HepG2 (cell line): ENCODE results near the gene FGF1. TPM values are rescaled to one million over a fixed set of nuclear protein-coding genes. Genes with fewer than 3 reads are reported as not detected.

Source experiments
- ATAC-seq: fragments of 200-7000 bp; cut with Tn5 transposase; 3 replicates; pipeline ENCODE4 v1.9.1; 2020; ENCODE audit warnings: mild to moderate bottlenecking, moderate library complexity
- Bru-seq: library from RNA; stranded (reverse); fragments of 400-500 nt; gene quantifications from one replicate; lab custom pipeline; 2021; lab: Mats Ljungman, UMichigan
- BruChase-seq, 2 experiments: library from RNA; stranded (reverse); fragments of 400-500 nt; gene quantifications; one replicate each; lab custom pipeline; 2021; lab: Mats Ljungman, UMichigan
- BruUV-seq: library from RNA; stranded (reverse); fragments of 400-500 nt; replicated peaks from 2 replicates; lab custom pipeline; 2021; lab: Mats Ljungman, UMichigan
- CTCF ChIA-PET: fragments of 300-600 bp; formaldehyde crosslinking; extraction: SDS; loops from one replicate; lab custom pipeline; 2021; ENCODE audit warnings: low total read pairs, inconsistent platforms, low intra/inter-chr PET ratio; lab: Yijun Ruan, JAX
- POLR2A ChIA-PET: fragments of 350-600 bp; sonication (Branson Sonifier 250); formaldehyde crosslinking; loops from one replicate; lab custom pipeline; 2020; ENCODE audit warnings: antibody characterized with exemption, inconsistent platforms; lab: Yijun Ruan, JAX
- DNase-seq: peaks from one replicate; pipeline ENCODE4 v3.0.0-alpha.2; 2015; ENCODE audit warnings: low spot score
- FAIRE-seq: peaks from 3 replicates; lab custom pipeline; 2011; peaks lifted over from hg19 to GRCh38; lab: Jason Lieb, UNC
- H2AFZ ChIP-seq: one replicate; pipeline ENCODE4 v1.6.1; 2011; ENCODE audit warnings: low read length, inconsistent platforms
- H3K27ac ChIP-seq: fragments of 300-600 bp; 3 replicates; pipeline ENCODE4 v1.8.0; 2011; ENCODE audit warnings: mixed run types, mild to moderate bottlenecking, mixed read lengths, low read length, inconsistent platforms; ENCODE audit not compliant: insufficient read depth; ENCODE audit errors: extremely low read length
- H3K27me3 ChIP-seq, 2 experiments: fragments of 200-600 bp in 1 of 2; 2 replicates in 1 of 2; 3 replicates in 1 of 2; pipeline versions ENCODE4 v1.6.0 to v1.8.0; 2011; ENCODE audit warnings: low read length in 2 of 2, mild to moderate bottlenecking in 2 of 2, moderate library complexity in 2 of 2, inconsistent platforms in 1 of 2; ENCODE audit not compliant: insufficient read depth in 2 of 2, control insufficient read depth in 1 of 2
- H3K36me3 ChIP-seq, 2 experiments: fragments of 200-600 bp in 1 of 2; replicated peaks in 1 of 2; 2 replicates in 1 of 2; 3 replicates in 1 of 2; pipeline versions ENCODE4 v1.5.1 to v1.8.0; 2011; ENCODE audit warnings: low read length in 2 of 2, inconsistent platforms in 1 of 2; ENCODE audit not compliant: insufficient read depth in 2 of 2, control insufficient read depth in 1 of 2
- H3K4me1 ChIP-seq: 2 replicates; pipeline ENCODE4 v1.5.1; 2012; ENCODE audit warnings: low read length, inconsistent platforms; ENCODE audit not compliant: insufficient read depth
- H3K4me2 ChIP-seq: 2 replicates; pipeline ENCODE4 v1.6.0; 2011; ENCODE audit warnings: low read depth, low read length, inconsistent platforms
- H3K4me3 ChIP-seq, 3 experiments: fragments of 200-600 bp in 1 of 3; sonication (generic), shearing (Covaris generic) in 1 of 3; replicated peaks in 1 of 3; 2 replicates each; pipeline ENCODE4 v1.5.1; 2011 to 2016; ENCODE audit warnings: low read length in 3 of 3, inconsistent platforms in 2 of 3, low read depth in 2 of 3, mild to moderate bottlenecking in 2 of 3, control low read depth in 1 of 3, mixed read lengths in 1 of 3; ENCODE audit not compliant: insufficient read depth in 1 of 3
- H3K79me2 ChIP-seq: one replicate; pipeline ENCODE4 v1.6.1; 2011; ENCODE audit warnings: low read length, inconsistent platforms; ENCODE audit not compliant: insufficient read depth
- H3K9ac ChIP-seq: 2 replicates; pipeline ENCODE4 v1.6.0; 2011; ENCODE audit warnings: mild to moderate bottlenecking, low read depth, low read length, inconsistent platforms; ENCODE audit not compliant: insufficient read depth
- H3K9me3 ChIP-seq: 2 replicates; pipeline ENCODE4 v1.5.1; 2012; ENCODE audit warnings: mild to moderate bottlenecking, low read length
- H4K20me1 ChIP-seq: 2 replicates; pipeline ENCODE4 v1.6.0; 2011; ENCODE audit warnings: inconsistent platforms, mild to moderate bottlenecking, low read length, moderate library complexity; ENCODE audit not compliant: insufficient read depth
- JARID2 ChIP-seq: sonication (generic); formaldehyde crosslinking; IDR thresholded peaks from 2 replicates; pipeline ENCODE4 v1.8.1; 2023; ENCODE audit warnings: missing genetic modification reagents, inconsistent platforms; ENCODE audit not compliant: insufficient replicate concordance
- JUNB ChIP-seq: sonication (generic); formaldehyde crosslinking; IDR thresholded peaks from 2 replicates; pipeline ENCODE4 v1.8.0; 2022; ENCODE audit warnings: missing genetic modification reagents, mild to moderate bottlenecking, borderline replicate concordance
- TBX2 ChIP-seq: sonication (generic); formaldehyde crosslinking; IDR thresholded peaks from 2 replicates; pipeline ENCODE4 v1.5.0; 2020; ENCODE audit warnings: missing genetic modification reagents, mild to moderate bottlenecking, borderline replicate concordance
- ZNF501 ChIP-seq: sonication (generic); formaldehyde crosslinking; IDR thresholded peaks from 2 replicates; pipeline ENCODE4 v1.5.1; 2020; ENCODE audit warnings: mild to moderate bottlenecking, moderate library complexity, missing genetic modification reagents
- WGBS: methylation state at CpG from one replicate; pipeline ENCODE4 v1.1.6; 2017; ENCODE audit warnings: low lambda C conversion rate; 5-methylcytosine and 5-hydroxymethylcytosine counted together
- in situ Hi-C: cut with HindIII; loops from 2 replicates; pipeline ENCODE4 v1.10.0; 2017; ENCODE audit warnings: low pct_unique_long_range_greater_than_20kb; ENCODE audit not compliant: extremely low pct_ligation_motif_present
- intact Hi-C: fragments of 100-400 bp; cut with micrococcal nuclease; formaldehyde crosslinking; loops from one replicate; pipeline ENCODE4 v1.10.0; 2022; ENCODE audit not compliant: unreplicated experiment
- long read RNA-seq, 2 experiments: library from RNA in 1 of 2; library from polyadenylated mRNA in 1 of 2; stranded (forward) in 1 of 2; unstranded in 1 of 2; transcript quantifications; one replicate each; pipeline ENCODE4 v2.0.0, GENCODE V29; 2019 to 2022
- polyA minus RNA-seq, 3 experiments: library from RNA; depleted of rRNA, polyadenylated mRNA; stranded (reverse); fragments of >200 nt; gene quantifications; 2 replicates each; pipeline ENCODE4 v1.2.3, GENCODE V29; 2011; ENCODE audit warnings: low replicate concordance in 1 of 3
- polyA plus RNA-seq, 8 experiments: library from polyadenylated mRNA; depleted of rRNA in 3 of 8; stranded (reverse) in 7 of 8; unstranded in 1 of 8; fragments of >200 nt; fragmentation: Illumina TruSeq in 4 of 8; extraction: Trizol in 4 of 8; gene quantifications; 2 replicates each; pipeline versions ENCODE4 v1.2.1 to v1.2.3, GENCODE V29; 2011 to 2016; ENCODE audit warnings: low read depth in 4 of 8, missing spikeins in 1 of 8, mixed read lengths in 1 of 8; ENCODE audit not compliant: insufficient read depth in 1 of 8
- total RNA-seq, 5 experiments: library from RNA; depleted of rRNA; stranded (reverse); fragments of >200 nt; fragmentation: Illumina TruSeq; extraction: Trizol; gene quantifications; 2 replicates each; pipeline ENCODE4 v1.2.3, GENCODE V29; 2016; ENCODE audit warnings: low read depth in 1 of 5

FGF1 gene
- not detected in 2 replicates for total RNA-seq (2016; rRNA removed; fragmentation: Illumina TruSeq; extraction: Trizol)
- 0.18 TPM in 1 of 2 replicates, not detected in the other for total RNA-seq (2016; cell fraction: cytosol; rRNA removed; fragmentation: Illumina TruSeq; extraction: Trizol; ENCODE audit: low read depth)
- total RNA-seq (2016; cell fraction: insoluble cytoplasmic fraction; rRNA removed; fragmentation: Illumina TruSeq; extraction: Trizol): not detected in 2 replicates
- total RNA-seq (2016; cell fraction: membrane; rRNA removed; fragmentation: Illumina TruSeq; extraction: Trizol): 0.07 and 0.12 TPM in 2 replicates
- not detected in 2 replicates for total RNA-seq (2016; cell fraction: nucleus; rRNA removed; fragmentation: Illumina TruSeq; extraction: Trizol)
- polyA plus RNA-seq (2011; rRNA removed): not detected in 2 replicates
- polyA plus RNA-seq (2011; cell fraction: cytosol; rRNA removed): not detected in 2 replicates
- not detected in 2 replicates for polyA plus RNA-seq (2011; cell fraction: nucleus; rRNA removed)
- polyA plus RNA-seq (2012): not detected in 2 replicates
- polyA plus RNA-seq (2016; cell fraction: cytosol; fragmentation: Illumina TruSeq; extraction: Trizol; ENCODE audit: low read depth): not detected in 2 replicates
- not detected in 2 replicates for polyA plus RNA-seq (2016; cell fraction: insoluble cytoplasmic fraction; fragmentation: Illumina TruSeq; extraction: Trizol; ENCODE audit: low read depth)
- polyA plus RNA-seq (2016; cell fraction: membrane; fragmentation: Illumina TruSeq; extraction: Trizol; ENCODE audit: low read depth): not detected in 2 replicates
- polyA plus RNA-seq (2016; cell fraction: nucleus; fragmentation: Illumina TruSeq; extraction: Trizol; ENCODE audit: insufficient read depth, low read depth): not detected in 2 replicates
- not detected in 2 replicates for polyA minus RNA-seq (2011; rRNA and poly(A)+ RNA removed; ENCODE audit: low replicate concordance)
- not detected in 2 replicates for polyA minus RNA-seq (2011; cell fraction: cytosol; rRNA and poly(A)+ RNA removed)
- polyA minus RNA-seq (2011; cell fraction: nucleus; rRNA and poly(A)+ RNA removed): not detected in 2 replicates
- Bru-seq, nascent RNA: percentile 4 among the genes with signal in this experiment
- not detected for BruChase-seq, experiment 1, labeled RNA remaining after a 6-hour chase
- percentile 1 among the genes with signal in this experiment for BruChase-seq, experiment 2, labeled RNA remaining after a 2-hour chase
- long read RNA-seq, experiment 1: 0 reads
- long read RNA-seq, experiment 2: 0 reads

- Histone ChIP-seq H3K27me3 (peaks cover 0 to 4% of the 10 kb centered on the region in 2 experiments; a peak in 3 of 5 replicates), H3K36me3 (no peaks in the 10 kb centered on the region), H4K20me1 (no peaks in the 10 kb centered on the region), H3K9ac (peak within 1 kb of the TSS; percentile 13), H3K9me3 (no peaks in the 10 kb centered on the region), H3K79me2 (no peaks in the 10 kb centered on the region), H3K4me2 (peak within 1 kb of the TSS; percentile 61), H2AFZ (no peak within 1 kb of the TSS), H3K4me3 (peak within 1 kb of the TSS in 1 of 3 experiments; percentile 47; a peak in 1 of 6 replicates), H3K27ac (no peak within 1 kb of the TSS), H3K4me1 (peaks cover 49% of the 10 kb centered on the region)
- intact Hi-C loops (no loop called here), in situ Hi-C loops (no loop called here)
- peak; percentile 72 for ATAC-seq
- no peak for FAIRE-seq
- POLR2A ChIA-PET: interaction anchor here (1.2 kb wide), 1 partner anchor 9 kb away, joined by 3 read pairs; no protein-coding TSS in a partner anchor
- CTCF ChIA-PET: no interaction called here
- 25% methylated on average over 10 of the region's 12 CpGs for WGBS
- DNase-seq: no peak
- BruUV-seq: no TSS peak
- TF ChIP-seq JARID2 (CRISPR knock-in tag) (no peak), ZNF501 (CRISPR knock-in tag) (no peak), TBX2 (0 out of 2 replicates have a peak, but pooled peaks have one; percentile 2), JUNB (CRISPR knock-in tag) (0 out of 2 replicates have a peak, but pooled peaks have one; percentile 45)
- TF ChIP-seq, all 625 proteins: peak for 2
Measured at GRCh38 chr5:142685418-142686209, at the start of gene FGF1. FGF1 (minus strand) TSS chr5:142686090; CDS start chr5:142614127, 71,963 bp downstream.
